ENCODE data around the gene KRABD2.

The KRABD2 gene

GRCh38 chr17:8360751-8361150 is 15.8 kb downstream of the KRABD2 start:
- TF ChIP-seq EZH2 (IDR thresholded peaks at IDR 0.05; ENCODE audit: borderline replicate concordance, low read depth, low read length, severe bottlenecking) (no peak), CTCF (IDR thresholded peaks at IDR 0.05; ENCODE audit: borderline replicate concordance, extremely low read depth, low read length, poor library complexity, severe bottlenecking) (no peak)

GRCh38 chr17:8360260-8360659 is 16.2 kb downstream of the KRABD2 start:
- no peak for TF ChIP-seq EZH2 (IDR thresholded peaks at IDR 0.05; ENCODE audit: borderline replicate concordance, low read depth, low read length, severe bottlenecking)
- TF ChIP-seq CTCF (IDR thresholded peaks at IDR 0.05; ENCODE audit: borderline replicate concordance, extremely low read depth, low read length, poor library complexity, severe bottlenecking), result no peak
- DNase-seq (no peak), ATAC-seq (ENCODE audit: insufficient read depth, low read depth) (no peak)
- no peaks in the 10 kb centered on the region for H4K20me1 ChIP-seq (ENCODE audit: insufficient read depth, low read length)
- H3K9me3 ChIP-seq (ENCODE audit: insufficient read depth, low read length, severe bottlenecking), result no peaks in the 10 kb centered on the region
- H3K36me3 ChIP-seq (ENCODE audit: insufficient read depth, low read length), result no peaks in the 10 kb centered on the region; the same call in 1 of the 2 replicates
- no peak overlapping the region for H2AFZ ChIP-seq (ENCODE audit: low read depth, low read length)
- H3K27ac ChIP-seq (ENCODE audit: low read length), result no peak overlapping the region
- no peaks in the 10 kb centered on the region for H3K79me2 ChIP-seq (ENCODE audit: insufficient read depth, low read length)
- H3K27me3 ChIP-seq (ENCODE audit: insufficient read depth, low read length, poor library complexity), result no peaks in the 10 kb centered on the region
- no peak overlapping the region for H3K9ac ChIP-seq (ENCODE audit: low read depth, low read length)
- no peak overlapping the region for H3K4me3 ChIP-seq (ENCODE audit: low read depth in 1 of 2, low read length in 2 of 2)
- H3K4me2 ChIP-seq (ENCODE audit: insufficient read depth, low read length), result no peak overlapping the region
- H3K4me1 ChIP-seq (ENCODE audit: insufficient read depth, low read length), result no peaks in the 10 kb centered on the region

More at GRCh38 chr17:8360751-8361150, 15.8 kb downstream of the KRABD2 start:
- no peak overlapping the region for H3K27ac ChIP-seq (ENCODE audit: low read length)
- H3K36me3 ChIP-seq (ENCODE audit: insufficient read depth, low read length), result no peaks in the 10 kb centered on the region; the same call in 1 of the 2 replicates
- H3K9me3 ChIP-seq (ENCODE audit: insufficient read depth, low read length, severe bottlenecking), result no peaks in the 10 kb centered on the region
- no peak overlapping the region for H2AFZ ChIP-seq (ENCODE audit: low read depth, low read length)
- no peak overlapping the region for H3K4me3 ChIP-seq (ENCODE audit: low read depth in 1 of 2, low read length in 2 of 2)
- ATAC-seq (ENCODE audit: insufficient read depth, low read depth) (no peak), DNase-seq (no peak)
- H3K9ac ChIP-seq (ENCODE audit: low read depth, low read length), result no peak overlapping the region
- H3K79me2 ChIP-seq (ENCODE audit: insufficient read depth, low read length), result no peaks in the 10 kb centered on the region
- no peak overlapping the region for H3K4me2 ChIP-seq (ENCODE audit: insufficient read depth, low read length)
- no peaks in the 10 kb centered on the region for H4K20me1 ChIP-seq (ENCODE audit: insufficient read depth, low read length)
- H3K27me3 ChIP-seq (ENCODE audit: insufficient read depth, low read length, poor library complexity), result no peaks in the 10 kb centered on the region
- H3K4me1 ChIP-seq (ENCODE audit: insufficient read depth, low read length), result no peaks in the 10 kb centered on the region

GRCh38 chr17:8359769-8360168 is 16.7 kb downstream of the KRABD2 start:
- TF ChIP-seq CTCF (IDR thresholded peaks at IDR 0.05; ENCODE audit: borderline replicate concordance, extremely low read depth, low read length, poor library complexity, severe bottlenecking) (no peak), EZH2 (IDR thresholded peaks at IDR 0.05; ENCODE audit: borderline replicate concordance, low read depth, low read length, severe bottlenecking) (no peak)
- Histone ChIP-seq H3K79me2 (ENCODE audit: insufficient read depth, low read length) (no peaks in the 10 kb centered on the region), H3K9me3 (ENCODE audit: insufficient read depth, low read length, severe bottlenecking) (no peaks in the 10 kb centered on the region), H3K27ac (ENCODE audit: low read length) (no peak overlapping the region), H3K27me3 (ENCODE audit: insufficient read depth, low read length, poor library complexity) (no peaks in the 10 kb centered on the region), H3K36me3 (ENCODE audit: insufficient read depth, low read length) (no peaks in the 10 kb centered on the region), H3K4me3 (ENCODE audit: low read depth in 1 of 2, low read length in 2 of 2) (no peak overlapping the region), H4K20me1 (ENCODE audit: insufficient read depth, low read length) (no peaks in the 10 kb centered on the region), H3K9ac (ENCODE audit: low read depth, low read length) (no peak overlapping the region), H2AFZ (ENCODE audit: low read depth, low read length) (no peak overlapping the region), H3K4me1 (ENCODE audit: insufficient read depth, low read length) (no peaks in the 10 kb centered on the region), H3K4me2 (ENCODE audit: insufficient read depth, low read length) (no peak overlapping the region)
- ATAC-seq (ENCODE audit: insufficient read depth, low read depth), result peak; percentile 75; the same call in 2 of the 3 replicates
- no peak for DNase-seq

GRCh38 chr17:8357910-8358309 is 18.6 kb downstream of the KRABD2 start:
- Histone ChIP-seq H2AFZ (ENCODE audit: low read depth, low read length) (no peak overlapping the region), H3K9me3 (ENCODE audit: insufficient read depth, low read length, severe bottlenecking) (no peaks in the 10 kb centered on the region), H3K4me1 (ENCODE audit: insufficient read depth, low read length) (no peaks in the 10 kb centered on the region), H3K4me3 (ENCODE audit: low read depth in 1 of 2, low read length in 2 of 2) (no peak overlapping the region), H3K36me3 (ENCODE audit: insufficient read depth, low read length) (no peaks in the 10 kb centered on the region), H3K4me2 (ENCODE audit: insufficient read depth, low read length) (no peak overlapping the region), H3K9ac (ENCODE audit: low read depth, low read length) (no peak overlapping the region), H4K20me1 (ENCODE audit: insufficient read depth, low read length) (no peaks in the 10 kb centered on the region), H3K27me3 (ENCODE audit: insufficient read depth, low read length, poor library complexity) (no peaks in the 10 kb centered on the region), H3K79me2 (ENCODE audit: insufficient read depth, low read length) (no peaks in the 10 kb centered on the region), H3K27ac (ENCODE audit: low read length) (no peak overlapping the region)
- DNase-seq, result no peak
- ATAC-seq (ENCODE audit: insufficient read depth, low read depth), result no peak
- TF ChIP-seq EZH2 (IDR thresholded peaks at IDR 0.05; ENCODE audit: borderline replicate concordance, low read depth, low read length, severe bottlenecking) (no peak), CTCF (IDR thresholded peaks at IDR 0.05; ENCODE audit: borderline replicate concordance, extremely low read depth, low read length, poor library complexity, severe bottlenecking) (no peak)
